BJ (cell line): ENCODE results near the gene HSD17B3. TPM values are rescaled to one million over a fixed set of nuclear protein-coding genes. Genes with fewer than 3 reads are reported as not detected.

ENCODE experiments used
- CTCF ChIA-PET: fragments of 350-600 bp; formaldehyde crosslinking; extraction: SDS; loops from one replicate; lab custom pipeline; 2021; ENCODE audit warnings: antibody characterized with exemption, inconsistent platforms; lab: Yijun Ruan, JAX
- POLR2A ChIA-PET: fragments of 300-600 bp; sonication (Branson Sonifier 250); formaldehyde crosslinking; extraction: SDS; loops from one replicate; lab custom pipeline; 2021; ENCODE audit warnings: antibody characterized with exemption; lab: Charles Lee
- DNase-seq: peaks from one replicate; pipeline ENCODE4 v3.0.0-alpha.2; 2011; ENCODE audit warnings: low read depth
- H3K27me3 ChIP-seq: 2 replicates; pipeline ENCODE4 v1.6.0; 2011; ENCODE audit warnings: low read length; ENCODE audit not compliant: control insufficient read depth, insufficient read depth
- H3K36me3 ChIP-seq: 2 replicates; pipeline ENCODE4 v1.5.1; 2011; ENCODE audit warnings: low read length; ENCODE audit not compliant: control insufficient read depth, insufficient read depth
- H3K4me3 ChIP-seq: 2 replicates; pipeline ENCODE4 v1.5.1; 2011; ENCODE audit warnings: low read depth, mild to moderate bottlenecking, control low read depth, low read length
- CTCF ChIP-seq: IDR thresholded peaks from 2 replicates; pipeline ENCODE4 v1.5.1; 2011; ENCODE audit warnings: low read depth, mild to moderate bottlenecking, control low read depth, inconsistent platforms, low read length, moderate library complexity; ENCODE audit not compliant: insufficient read depth
- polyA minus RNA-seq: library from RNA; depleted of rRNA, polyadenylated mRNA; stranded (reverse); fragments of >200 nt; gene quantifications from 2 replicates; pipeline ENCODE4 v1.2.3, GENCODE V29; 2011; rRNA and poly(A)+ RNA removed
- polyA plus RNA-seq: library from polyadenylated mRNA; depleted of rRNA; stranded (reverse); fragments of >200 nt; gene quantifications from 2 replicates; pipeline ENCODE4 v1.2.3, GENCODE V29; 2011; rRNA removed

Gene HSD17B3
- polyA plus RNA-seq, result 0.05 TPM in 1 of 2 replicates, not detected in the other
- polyA minus RNA-seq, result not detected in 2 replicates

- no peak for TF ChIP-seq CTCF
- ChIA-PET CTCF (interaction anchor here (1.2 kb wide), 1 partner anchor 13 kb away, joined by 4 read pairs; no protein-coding TSS in a partner anchor), POLR2A (no interaction called here)
- Histone ChIP-seq H3K27me3 (no peaks in the 10 kb centered on the region; the same call in 1 of the 2 replicates), H3K36me3 (no peaks in the 10 kb centered on the region), H3K4me3 (no peak within 1 kb of the TSS)
- DNase-seq, result no peak
Measured at GRCh38 chr9:96302021-96302420, at the start of gene HSD17B3. Gene HSD17B3, minus strand, starts transcription at chr9:96302176. Its CDS starts 72 bp downstream, at chr9:96302104.

- POLR2A ChIA-PET, result no interaction called here
- TF ChIP-seq CTCF, result no peak
- H3K36me3 ChIP-seq, result peaks cover 2% of the 10 kb centered on the region; the same call in 1 of the 2 replicates
- CTCF ChIA-PET, result no interaction called here
- no peak for DNase-seq
- no peaks in the 10 kb centered on the region for H3K27me3 ChIP-seq
- no peak overlapping the region for H3K4me3 ChIP-seq
Measured at GRCh38 chr9:96350866-96351265, 48.9 kb upstream of the HSD17B3 start.

- Histone ChIP-seq H3K27me3 (no peaks in the 10 kb centered on the region), H3K4me3 (no peak overlapping the region), H3K36me3 (peaks cover 2% of the 10 kb centered on the region; the same call in 1 of the 2 replicates)
- CTCF ChIA-PET, result no interaction called here
- DNase-seq, result no peak
- POLR2A ChIA-PET, result no interaction called here
- TF ChIP-seq CTCF, result no peak
Measured at GRCh38 chr9:96348261-96348660, 46.3 kb upstream of the HSD17B3 start.

GRCh38 chr9:96345551-96345950 is 43.6 kb upstream of the HSD17B3 start:
- ChIA-PET CTCF (no interaction called here), POLR2A (no interaction called here)
- H3K36me3 ChIP-seq, result peaks cover 5% of the 10 kb centered on the region
- H3K4me3 ChIP-seq, result no peak overlapping the region
- no peak for TF ChIP-seq CTCF
- H3K27me3 ChIP-seq, result no peaks in the 10 kb centered on the region
- no peak for DNase-seq

- Histone ChIP-seq H3K27me3 (no peaks in the 10 kb centered on the region), H3K4me3 (no peak overlapping the region), H3K36me3 (peaks cover 5% of the 10 kb centered on the region)
- ChIA-PET CTCF (interaction anchor here (0.8 to 2.8 kb wide), 3 partner anchors 17 to 322 kb away, joined by 3 to 13 read pairs (median 3); no protein-coding TSS in a partner anchor), POLR2A (interaction anchor here (0.6 to 0.8 kb wide), 4 partner anchors 28 to 320 kb away, joined by 3 to 13 read pairs (median 6); no protein-coding TSS in a partner anchor)
- TF ChIP-seq CTCF, result no peak
- peak; percentile 46 for DNase-seq
Measured at GRCh38 chr9:96344458-96345180, 42.6 kb upstream of the HSD17B3 start.
